ENCODE measurements around the gene RPP25L.

DNA sequence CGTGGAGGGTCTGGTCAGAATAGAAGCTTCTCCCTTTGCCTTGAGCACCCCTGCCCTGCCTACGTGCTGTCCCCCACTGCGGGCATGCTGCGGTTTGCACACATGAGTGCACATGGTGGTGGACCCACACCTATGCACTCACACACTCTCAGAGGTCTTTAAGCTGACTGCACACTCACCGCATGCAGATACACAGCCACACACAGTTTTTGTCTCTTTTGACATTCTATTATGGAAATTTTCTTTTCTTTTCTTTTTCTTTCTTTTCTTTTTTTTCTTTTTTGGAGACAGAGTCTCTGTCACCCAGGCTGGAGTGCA, 17.6 kb upstream of the RPP25L start:
- no peak for TF ChIP-seq ZNF384 (IDR thresholded peaks at IDR 0.05)
- no peak for TF ChIP-seq ELF4 (IDR thresholded peaks at IDR 0.05)
- TF ChIP-seq HDGF (IDR thresholded peaks at IDR 0.05; ENCODE audit: borderline replicate concordance): no peak
- TF ChIP-seq SUZ12 (IDR thresholded peaks at IDR 0.05): no peak
- no peak for TF ChIP-seq SP1 (IDR thresholded peaks at IDR 0.05)
